Activated CD4-positive, alpha-beta T cell treated with anti-CD3 and anti-CD28 coated beads, Interleukin-2, amount 50 U/mL, for 24 hours (primary cell): ENCODE data around the gene SNX18.
A peak's percentile ranks its signal among the peaks of the same experiment; 100 is the strongest.
"Not testable (repeated sequence)": the region's sequence is repeated elsewhere in the genome, so short reads cannot be mapped to it uniquely, and the experiment has no call there.

Experiments
- DNase-seq, 2 donors: peaks; one replicate each; pipeline ENCODE4 v3.0.0-alpha.2; 2020; ENCODE audit warnings: low read depth in 1 of 2, low spot score in 1 of 2

The SNX18 gene, protein sequence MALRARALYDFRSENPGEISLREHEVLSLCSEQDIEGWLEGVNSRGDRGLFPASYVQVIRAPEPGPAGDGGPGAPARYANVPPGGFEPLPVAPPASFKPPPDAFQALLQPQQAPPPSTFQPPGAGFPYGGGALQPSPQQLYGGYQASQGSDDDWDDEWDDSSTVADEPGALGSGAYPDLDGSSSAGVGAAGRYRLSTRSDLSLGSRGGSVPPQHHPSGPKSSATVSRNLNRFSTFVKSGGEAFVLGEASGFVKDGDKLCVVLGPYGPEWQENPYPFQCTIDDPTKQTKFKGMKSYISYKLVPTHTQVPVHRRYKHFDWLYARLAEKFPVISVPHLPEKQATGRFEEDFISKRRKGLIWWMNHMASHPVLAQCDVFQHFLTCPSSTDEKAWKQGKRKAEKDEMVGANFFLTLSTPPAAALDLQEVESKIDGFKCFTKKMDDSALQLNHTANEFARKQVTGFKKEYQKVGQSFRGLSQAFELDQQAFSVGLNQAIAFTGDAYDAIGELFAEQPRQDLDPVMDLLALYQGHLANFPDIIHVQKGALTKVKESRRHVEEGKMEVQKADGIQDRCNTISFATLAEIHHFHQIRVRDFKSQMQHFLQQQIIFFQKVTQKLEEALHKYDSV

DNA sequence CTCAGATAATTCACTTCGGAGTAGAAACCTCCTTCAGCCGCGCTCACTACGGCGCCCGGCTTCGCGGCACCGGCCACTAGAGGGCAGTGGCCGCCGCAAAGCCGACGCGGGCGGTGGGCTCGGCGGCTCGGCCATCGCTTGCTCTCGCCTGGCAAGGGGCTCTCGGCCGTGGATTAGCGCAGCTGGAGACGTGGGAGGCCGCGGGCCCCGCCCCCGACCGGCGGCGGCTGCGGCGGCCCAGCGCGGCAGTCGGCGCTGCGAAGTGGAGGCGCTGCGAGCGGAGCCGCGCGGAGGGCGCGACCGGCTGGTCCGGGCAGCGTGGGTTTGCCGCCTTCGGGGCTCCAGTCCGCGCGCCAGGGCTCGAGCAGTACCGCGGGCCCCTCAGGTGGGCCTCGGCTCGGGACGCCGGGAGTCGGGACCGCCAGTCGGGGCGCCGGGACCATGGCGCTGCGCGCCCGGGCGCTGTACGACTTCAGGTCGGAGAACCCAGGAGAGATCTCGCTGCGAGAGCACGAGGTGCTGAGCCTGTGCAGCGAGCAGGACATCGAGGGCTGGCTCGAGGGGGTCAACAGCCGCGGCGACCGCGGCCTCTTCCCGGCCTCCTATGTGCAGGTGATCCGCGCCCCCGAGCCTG lies at the start of gene SNX18:
TSS of gene SNX18 (plus strand) at position 248 of the 634 bp plus-strand sequence. CDS start at position 442, 194 bp downstream.
- peak; percentile 80 to 88 for DNase-seq

DNA sequence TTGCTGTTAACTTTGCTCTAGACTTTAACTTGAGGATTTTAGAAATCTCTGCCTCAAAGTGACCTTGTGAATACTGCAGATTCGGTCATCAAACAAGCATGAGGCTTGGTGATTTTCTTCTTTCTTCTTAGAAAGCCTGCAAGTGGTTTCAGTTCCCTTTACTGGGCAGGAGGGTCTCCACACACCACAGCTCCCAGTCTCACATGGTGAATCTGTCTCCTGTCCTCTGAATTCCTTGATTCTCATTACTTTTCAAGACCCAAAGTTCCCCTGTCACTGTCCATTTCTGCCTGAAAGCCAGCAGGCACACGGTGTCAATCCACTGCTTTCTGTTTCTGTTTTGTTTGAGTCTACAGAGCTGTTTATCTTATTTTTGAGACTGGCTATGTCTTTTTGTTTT lies 47.9 kb upstream of the SNX18 start:
- DNase-seq = no peak

DNA sequence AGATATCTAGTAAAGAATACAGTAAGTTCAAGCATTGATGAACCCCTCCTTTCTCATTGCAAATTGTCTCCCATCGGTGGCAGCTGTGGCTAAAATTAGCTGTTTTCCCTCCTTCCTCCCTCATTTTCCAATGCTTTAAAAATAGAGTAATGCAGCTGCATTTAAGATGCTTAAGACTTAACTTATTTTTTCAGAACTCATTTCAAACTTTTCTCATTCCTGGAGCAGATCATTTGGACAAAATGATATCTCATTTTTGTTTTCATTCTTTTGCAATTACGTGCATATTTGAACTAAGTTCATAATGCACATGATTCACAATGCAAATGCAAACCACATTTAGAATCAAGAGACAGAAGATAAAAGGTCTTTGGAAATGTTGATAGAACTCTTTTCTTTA lies 47.4 kb upstream of the SNX18 start:
- no peak for DNase-seq

DNA sequence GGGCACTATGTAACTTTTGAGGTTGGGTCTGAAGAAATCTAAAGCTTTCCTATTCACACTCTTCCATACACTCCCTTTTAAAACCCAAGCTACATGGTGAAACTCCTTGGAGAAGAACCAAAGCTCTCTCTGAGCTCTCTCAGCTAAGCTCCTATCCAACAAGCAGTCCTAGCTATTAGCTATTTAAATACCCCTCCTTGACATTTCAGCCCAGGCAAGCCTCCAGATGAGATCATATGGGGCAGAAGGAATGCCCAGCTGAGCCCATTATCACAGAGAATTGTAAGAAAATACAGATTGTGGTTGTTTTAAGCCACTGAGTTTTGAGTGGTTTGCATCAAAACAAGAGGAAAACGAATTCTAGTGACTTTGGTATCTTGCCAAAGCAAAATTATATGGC lies 46.9 kb upstream of the SNX18 start:
- DNase-seq = no peak

DNA sequence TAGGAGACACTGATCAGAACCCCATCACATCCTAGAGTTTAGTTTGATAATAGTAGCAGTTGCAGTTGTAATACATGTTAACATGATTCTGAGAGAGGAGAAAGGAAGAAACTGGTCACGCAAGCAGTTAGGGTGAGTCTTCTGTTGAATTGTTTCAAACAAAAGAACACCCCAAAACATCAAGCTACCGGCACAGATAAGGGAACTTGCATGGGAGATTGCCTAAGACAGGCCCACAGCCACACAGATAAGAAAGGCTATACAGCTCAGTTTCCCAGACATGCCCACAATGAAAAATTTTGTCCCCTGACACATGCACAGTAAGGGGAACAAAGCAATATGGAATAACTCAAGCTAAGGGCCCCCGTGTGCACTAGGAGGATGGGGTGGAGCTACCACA lies 46.2 kb upstream of the SNX18 start:
- no peak for DNase-seq

DNA sequence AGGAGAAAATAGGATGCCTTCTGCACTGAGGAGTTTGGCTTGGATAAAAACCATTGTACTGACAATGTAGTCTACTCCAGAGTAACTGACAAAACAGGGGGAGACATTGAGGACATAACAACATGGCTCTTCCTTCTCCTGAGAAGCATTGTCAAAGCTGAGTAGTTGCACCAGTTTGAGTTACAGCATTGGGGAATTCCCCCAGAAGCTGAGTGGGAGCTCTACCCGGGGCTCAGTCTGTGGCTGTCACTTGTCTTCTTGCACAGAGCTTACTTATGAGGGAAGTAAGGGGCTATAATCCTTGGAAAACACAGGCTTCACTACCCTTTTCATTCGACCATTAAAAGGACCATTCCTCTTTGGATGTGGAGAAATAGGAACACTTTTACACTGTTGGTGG lies 40.9 kb upstream of the SNX18 start:
- DNase-seq = no peak

DNA sequence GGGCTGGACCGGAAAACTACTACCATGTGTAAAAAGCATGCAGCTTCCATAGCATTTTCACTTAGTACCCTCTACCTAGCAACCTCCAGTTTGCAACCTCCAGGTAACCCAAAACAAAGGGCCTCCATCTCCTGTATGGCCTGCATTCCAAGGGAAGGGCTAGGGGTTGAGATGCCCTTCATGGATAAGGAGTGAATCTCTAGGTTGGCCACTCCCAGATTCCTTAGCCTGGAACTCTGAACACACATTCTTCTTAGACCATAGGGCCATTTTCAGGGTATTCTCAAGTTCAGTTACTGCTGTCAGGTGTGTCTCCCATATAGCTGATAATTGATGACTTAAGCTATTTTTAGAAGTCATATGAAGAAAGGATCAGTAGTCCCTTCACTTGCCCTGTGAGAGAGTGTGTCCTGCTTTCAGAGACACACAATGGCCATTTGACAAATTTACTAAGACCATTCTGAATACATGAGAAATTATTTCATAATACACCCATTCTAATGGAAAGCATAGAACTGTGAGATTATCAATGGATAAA lies 39.5 kb upstream of the SNX18 start:
- no peak for DNase-seq

DNA sequence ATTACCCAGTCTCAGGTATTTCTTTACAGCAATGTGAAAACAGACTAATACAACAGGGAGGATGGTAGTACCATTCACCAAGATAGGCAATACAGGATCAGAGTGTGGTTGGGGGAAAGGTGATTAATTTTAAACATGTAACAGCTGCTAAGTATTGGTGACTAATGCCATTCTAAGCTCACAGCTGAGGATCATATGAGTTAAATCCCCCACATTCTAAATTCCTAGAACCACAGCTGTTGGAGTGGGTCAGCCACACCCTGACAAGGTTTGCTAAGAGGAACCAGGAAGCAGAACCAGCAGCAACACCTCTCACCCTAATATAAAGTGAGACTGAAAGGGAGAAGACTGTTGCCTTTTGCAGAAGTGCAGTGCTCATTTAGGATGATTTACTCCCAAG lies 37.3 kb upstream of the SNX18 start:
- no peak for DNase-seq

DNA sequence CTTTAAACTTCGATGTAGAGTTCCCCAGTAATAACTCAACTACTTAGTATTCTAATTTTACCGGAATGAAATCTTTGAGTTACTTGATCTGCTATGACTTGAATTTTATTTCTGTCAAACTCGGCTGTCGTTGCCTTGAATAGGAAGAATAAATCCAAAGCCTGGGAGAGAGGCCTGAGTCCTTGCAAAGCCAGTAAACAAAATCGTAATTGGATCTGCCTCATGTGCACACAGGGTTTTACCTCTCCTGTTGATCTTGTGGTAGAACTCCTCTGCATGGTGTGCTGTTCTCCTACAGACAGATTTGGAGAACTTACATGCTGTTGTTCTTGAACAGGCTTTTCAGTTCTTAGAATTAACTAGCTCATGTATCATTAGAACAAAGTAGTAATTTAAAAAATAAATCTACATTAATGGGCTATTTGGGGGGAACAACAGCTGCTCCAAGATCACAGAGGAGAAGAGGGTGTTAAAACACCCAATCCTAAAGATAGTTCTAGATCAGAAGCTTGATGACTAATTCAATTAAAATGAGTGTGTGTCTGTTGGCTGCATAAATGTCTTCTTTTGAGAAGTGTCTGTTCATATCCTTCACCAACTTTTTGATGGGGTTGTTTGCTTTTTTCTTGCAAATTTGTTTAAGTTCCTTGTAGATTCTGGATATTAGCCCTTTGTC lies 33.2 kb upstream of the SNX18 start:
- no peak for DNase-seq

DNA sequence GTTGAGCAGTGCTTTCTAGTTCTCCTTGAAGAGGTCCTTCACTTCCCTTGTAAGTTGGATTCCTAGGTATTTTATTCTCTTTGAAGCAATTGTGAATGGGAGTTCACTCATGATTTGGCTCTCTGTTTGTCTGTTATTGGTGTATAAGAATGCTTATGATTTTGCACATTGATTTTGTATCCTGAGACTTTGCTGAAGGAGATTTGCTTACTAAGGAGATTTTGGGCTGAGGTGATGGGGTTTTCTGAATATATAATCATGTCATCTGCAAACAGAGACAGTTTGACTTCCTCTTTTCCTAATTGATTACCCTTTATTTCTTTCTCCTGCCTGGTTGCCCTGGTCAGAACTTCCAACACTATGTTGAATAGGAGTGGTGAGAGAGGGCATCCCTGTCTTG lies 31.9 kb upstream of the SNX18 start:
- not testable (repeated sequence) for DNase-seq

DNA sequence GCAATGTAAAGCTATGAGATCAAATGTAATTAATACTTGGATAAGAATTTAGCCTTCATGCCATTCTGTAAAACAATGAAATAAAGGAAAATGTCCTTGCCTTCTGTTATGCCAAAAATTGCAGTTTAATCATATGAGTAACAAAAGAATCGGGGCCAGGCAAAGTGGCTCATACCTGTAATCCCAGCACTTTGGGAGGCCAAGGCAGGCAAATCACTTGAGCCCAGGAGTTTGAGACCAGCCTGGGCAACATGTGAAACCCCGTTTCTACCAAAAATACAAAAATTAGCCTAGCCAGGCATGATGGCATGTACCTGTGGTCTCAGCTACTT lies 27.9 kb upstream of the SNX18 start:
- not testable (repeated sequence) for DNase-seq

DNA sequence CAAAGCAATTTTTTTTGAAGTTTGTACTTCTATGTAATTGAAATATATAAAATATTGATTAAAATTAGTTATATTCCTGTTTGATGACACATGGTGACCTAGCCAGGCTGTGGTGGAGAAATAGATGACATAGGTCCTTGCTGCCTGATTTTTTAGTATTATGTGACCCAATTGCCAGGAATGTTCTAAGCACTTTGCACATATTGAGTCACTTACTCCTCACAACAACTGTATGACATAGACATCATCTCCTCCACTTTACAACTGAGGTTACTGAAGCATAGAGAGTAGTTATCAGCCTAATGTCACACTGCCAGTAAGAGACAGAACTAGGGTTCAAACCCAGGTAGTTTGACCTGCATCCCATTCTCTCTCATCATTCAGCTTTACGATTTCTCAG lies 26.2 kb upstream of the SNX18 start:
- no peak for DNase-seq

DNA sequence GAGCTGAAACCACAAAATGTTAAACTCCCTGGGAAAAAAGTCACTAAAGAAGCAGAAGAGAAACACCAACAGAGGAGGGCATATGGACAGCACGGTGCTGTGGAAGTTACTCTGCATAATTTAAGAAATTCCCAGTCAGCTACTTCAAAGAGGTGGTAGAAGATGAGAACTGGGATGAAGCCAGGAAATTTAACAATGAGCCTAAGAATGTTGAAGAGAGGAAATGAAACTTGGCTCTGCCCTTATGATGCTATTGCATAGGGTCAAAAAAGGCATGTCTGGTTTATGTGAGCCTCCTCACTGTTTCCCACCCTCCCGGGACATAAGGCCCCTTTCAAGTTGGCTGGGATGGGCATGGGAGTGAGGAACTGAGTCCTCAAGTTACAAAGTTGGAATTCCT lies 25.4 kb upstream of the SNX18 start:
- DNase-seq = no peak

DNA sequence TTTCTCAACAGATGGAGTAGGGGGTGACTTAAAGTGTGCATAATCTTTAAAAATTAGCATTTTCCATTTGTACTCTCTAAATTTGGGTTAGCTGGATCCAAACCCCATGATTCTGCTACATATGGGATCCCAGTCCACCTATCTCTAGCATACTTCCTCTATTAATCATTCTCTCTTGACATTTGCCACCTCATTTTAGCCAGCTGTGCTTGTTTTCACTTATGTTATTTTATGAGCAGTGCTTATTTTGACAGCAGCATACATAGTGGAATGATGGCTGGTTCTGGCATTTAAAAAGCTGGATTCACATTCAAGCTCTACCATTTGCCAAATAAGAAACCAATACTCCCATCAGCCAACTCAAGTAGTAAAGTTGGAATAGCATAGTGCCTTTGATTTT lies 22.5 kb upstream of the SNX18 start:
- no peak for DNase-seq

DNA sequence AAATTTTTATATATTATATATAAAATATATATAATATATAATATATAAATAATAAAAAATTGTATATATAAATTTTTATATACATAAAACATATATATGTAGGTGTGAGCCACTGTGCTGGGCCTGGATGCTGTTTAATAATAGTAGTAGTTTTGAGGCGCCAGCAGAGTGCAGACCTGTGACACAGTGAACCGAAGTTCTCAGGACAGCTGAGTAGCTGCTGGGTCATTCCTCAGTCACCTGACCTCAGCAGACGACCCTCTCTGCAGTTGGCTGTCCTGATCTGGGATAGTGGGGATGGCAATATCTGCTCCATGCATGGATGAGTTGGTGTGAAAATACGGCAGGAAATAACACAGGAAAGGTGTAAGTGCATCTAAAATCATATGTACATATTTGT lies 3.3 kb upstream of the SNX18 start:
- DNase-seq = no peak

DNA sequence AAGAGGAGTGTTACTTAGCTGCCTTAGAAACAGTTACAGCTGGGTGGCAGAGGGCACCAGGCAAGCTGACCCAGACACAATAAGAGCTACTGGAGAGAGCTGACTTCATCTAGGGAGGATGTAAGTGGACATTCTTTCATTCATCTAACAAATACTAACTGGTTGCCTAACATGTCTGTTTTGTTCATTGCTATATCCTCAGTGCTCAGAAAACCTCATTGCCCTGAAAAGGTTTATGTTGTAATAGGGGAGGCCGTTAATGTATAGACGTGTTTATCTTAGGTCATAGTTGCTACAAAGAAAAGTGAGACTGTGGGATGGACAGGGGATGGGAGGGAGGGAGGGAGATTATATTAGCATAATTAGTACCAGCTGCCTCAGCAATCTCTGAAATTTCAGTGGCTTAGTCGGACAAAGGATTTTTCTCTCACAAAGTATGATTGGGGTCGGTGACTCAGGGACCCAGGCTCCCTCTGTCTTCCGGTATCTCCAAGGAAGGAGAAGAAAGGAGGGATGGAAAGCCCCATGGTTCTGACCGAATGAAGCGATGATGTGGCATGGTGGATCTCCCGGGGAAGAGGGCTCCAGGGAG lies 2.6 kb upstream of the SNX18 start:
- no peak for DNase-seq

DNA sequence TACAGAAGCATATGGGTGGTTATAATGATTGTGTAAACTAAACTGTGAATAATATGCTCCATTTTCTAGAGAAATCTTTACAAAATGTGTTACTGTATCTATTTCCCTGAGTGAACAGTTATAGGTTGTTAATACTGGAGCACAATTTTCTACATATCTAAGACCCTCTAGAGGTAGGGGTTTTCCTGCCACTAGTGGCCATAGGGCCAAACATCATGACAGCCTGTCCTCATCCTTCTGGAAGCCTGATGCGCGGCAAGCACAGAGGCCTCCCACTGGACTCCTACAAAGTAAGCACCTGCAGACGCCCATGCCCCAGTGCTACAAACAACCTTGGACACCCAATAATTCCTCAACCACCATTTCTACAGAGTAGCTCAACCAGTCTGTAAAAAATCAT lies 1.9 kb upstream of the SNX18 start:
- no peak for DNase-seq

DNA sequence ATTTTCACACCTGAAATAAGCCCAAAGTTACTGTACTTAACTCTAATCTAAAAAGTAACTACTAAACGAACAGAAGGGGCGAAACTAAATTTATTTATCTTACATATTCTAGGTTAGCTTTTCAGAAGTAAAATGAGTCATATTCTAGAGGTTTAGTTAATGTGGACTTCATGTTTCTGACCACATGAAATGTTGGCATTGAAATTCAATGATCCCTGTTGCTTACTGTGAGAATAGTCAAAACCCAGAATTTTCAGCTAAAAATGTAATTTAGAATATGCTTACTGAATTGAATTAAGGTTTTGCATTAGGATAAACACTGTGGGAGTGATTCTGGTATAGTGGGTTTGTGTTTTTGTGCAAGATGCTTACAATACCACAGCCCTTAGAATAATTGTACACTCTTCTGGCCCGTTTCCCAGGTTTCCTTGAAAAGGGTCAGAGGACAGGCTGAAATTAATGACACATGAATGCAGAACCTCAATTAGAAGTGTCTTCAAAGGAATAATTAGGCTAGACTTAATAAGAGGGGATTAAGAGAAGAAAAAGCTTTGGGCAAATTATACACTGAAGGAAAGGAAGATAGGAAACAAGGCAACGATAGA lies 1.4 kb upstream of the SNX18 start:
- no peak for DNase-seq

DNA sequence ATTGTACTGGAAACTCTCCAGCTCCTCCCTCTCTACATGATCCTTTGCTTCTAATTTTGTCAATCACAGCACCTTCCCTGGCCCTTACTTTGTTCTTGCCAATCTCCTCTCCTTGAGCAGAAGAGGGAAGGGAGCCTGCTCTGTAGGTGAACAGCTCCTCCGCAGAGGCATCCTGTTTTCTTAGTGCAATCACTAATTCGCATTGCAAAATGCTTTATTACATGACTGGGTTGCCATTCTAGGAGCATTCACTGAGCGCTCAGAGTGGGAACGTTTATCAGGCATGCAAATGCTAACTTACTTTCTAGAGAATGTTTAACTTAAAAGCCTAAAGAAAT lies 416 bp upstream of the SNX18 start:
- no peak for DNase-seq

DNA sequence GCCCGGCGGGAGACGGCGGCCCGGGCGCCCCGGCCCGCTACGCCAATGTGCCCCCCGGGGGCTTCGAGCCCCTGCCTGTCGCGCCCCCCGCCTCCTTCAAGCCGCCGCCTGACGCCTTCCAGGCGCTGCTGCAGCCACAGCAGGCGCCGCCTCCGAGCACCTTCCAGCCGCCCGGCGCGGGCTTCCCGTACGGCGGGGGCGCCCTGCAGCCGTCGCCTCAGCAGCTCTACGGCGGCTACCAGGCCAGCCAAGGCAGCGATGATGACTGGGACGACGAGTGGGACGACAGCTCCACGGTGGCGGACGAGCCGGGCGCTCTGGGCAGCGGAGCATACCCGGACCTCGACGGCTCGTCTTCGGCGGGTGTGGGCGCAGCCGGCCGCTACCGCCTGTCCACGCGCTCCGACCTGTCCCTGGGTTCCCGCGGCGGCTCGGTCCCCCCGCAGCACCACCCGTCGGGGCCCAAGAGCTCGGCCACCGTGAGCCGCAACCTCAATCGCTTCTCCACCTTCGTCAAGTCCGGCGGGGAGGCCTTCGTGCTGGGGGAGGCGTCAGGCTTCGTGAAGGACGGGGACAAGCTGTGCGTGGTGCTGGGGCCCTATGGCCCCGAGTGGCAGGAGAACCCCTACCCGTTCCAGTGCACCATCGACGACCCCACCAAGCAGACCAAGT lies 723 bp downstream of the SNX18 start:
- DNase-seq = peak; percentile 21 to 32
